ENCODE data around the gene PAX8. TPM values are rescaled to one million over a fixed set of nuclear protein-coding genes. Genes with fewer than 3 reads are reported as not detected.

The PAX8 gene
- total RNA-seq, 1 experiment from 2014 or later = 7.5 TPM

DNA sequence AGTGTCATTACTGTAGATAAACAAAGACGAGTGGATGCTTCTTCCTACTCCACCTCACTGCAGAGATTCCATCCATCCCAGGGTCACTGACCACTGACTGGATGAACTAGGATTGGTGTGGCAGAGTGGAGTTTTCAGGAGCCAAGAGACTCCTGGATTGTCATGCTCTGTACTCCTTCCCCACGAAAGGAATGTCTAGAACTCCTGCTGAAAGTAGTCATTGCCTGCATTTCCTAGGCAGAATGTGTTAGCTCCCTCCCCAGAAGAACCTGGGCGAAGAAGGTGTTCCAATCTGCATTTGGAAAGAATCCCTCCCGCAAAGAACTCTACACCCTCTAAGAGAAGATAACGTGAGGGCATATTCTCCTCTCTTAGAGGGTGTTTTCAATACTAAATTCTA lies 6.2 kb downstream of the PAX8 start:
- POLR2A ChIA-PET = no interaction called here
- intact Hi-C loops (cut with micrococcal nuclease; ENCODE audit: unreplicated experiment) = no loop called here
- Mint-ChIP-seq H3K9me3 (ENCODE audit: unreplicated experiment) (no peaks in the 10 kb centered on the region), H3K4me1 (ENCODE audit: low read depth, unreplicated experiment) (no peaks in the 10 kb centered on the region), H3K27me3 (ENCODE audit: insufficient read depth, unreplicated experiment) (no peaks in the 10 kb centered on the region), H3K4me3 (ENCODE audit: unreplicated experiment) (no peak overlapping the region), H3K27ac (ENCODE audit: unreplicated experiment) (no peak overlapping the region), H3K36me3 (ENCODE audit: insufficient read depth, unreplicated experiment) (no peaks in the 10 kb centered on the region)
- TF ChIP-seq, protein P1, sequence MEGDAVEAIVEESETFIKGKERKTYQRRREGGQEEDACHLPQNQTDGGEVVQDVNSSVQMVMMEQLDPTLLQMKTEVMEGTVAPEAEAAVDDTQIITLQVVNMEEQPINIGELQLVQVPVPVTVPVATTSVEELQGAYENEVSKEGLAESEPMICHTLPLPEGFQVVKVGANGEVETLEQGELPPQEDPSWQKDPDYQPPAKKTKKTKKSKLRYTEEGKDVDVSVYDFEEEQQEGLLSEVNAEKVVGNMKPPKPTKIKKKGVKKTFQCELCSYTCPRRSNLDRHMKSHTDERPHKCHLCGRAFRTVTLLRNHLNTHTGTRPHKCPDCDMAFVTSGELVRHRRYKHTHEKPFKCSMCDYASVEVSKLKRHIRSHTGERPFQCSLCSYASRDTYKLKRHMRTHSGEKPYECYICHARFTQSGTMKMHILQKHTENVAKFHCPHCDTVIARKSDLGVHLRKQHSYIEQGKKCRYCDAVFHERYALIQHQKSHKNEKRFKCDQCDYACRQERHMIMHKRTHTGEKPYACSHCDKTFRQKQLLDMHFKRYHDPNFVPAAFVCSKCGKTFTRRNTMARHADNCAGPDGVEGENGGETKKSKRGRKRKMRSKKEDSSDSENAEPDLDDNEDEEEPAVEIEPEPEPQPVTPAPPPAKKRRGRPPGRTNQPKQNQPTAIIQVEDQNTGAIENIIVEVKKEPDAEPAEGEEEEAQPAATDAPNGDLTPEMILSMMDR (IDR thresholded peaks at IDR 0.05; ENCODE audit: insufficient read depth in 1 of 2, low read depth in 1 of 2, low read length in 1 of 2, severe bottlenecking in 1 of 2, unreplicated experiment in 1 of 2) = no peak
- CTCF ChIA-PET = interaction anchor here (1.2 to 1.3 kb wide), 2 partner anchors 10 to 23 kb away, joined by 3 read pairs; no protein-coding TSS in a partner anchor
- no peaks in the 10 kb centered on the region for H3K27me3 ChIP-seq (replicated peaks; ENCODE audit: control insufficient read depth, insufficient read depth, low read length)
- DNase-seq = no peak
- no peaks in the 10 kb centered on the region for H3K4me1 ChIP-seq
- BruUV-seq (replicated peaks) = no TSS peak
- no peak overlapping the region for H3K4me3 ChIP-seq (ENCODE audit: low read depth, low read length)
- H3K9me3 ChIP-seq = no peaks in the 10 kb centered on the region
- H3K36me3 ChIP-seq (ENCODE audit: control insufficient read depth, insufficient read depth, low read length) = no peaks in the 10 kb centered on the region

- H3K4me1 ChIP-seq = no peaks in the 10 kb centered on the region
- H3K27me3 Mint-ChIP-seq (ENCODE audit: insufficient read depth, unreplicated experiment) = no peaks in the 10 kb centered on the region
- H3K4me3 ChIP-seq (ENCODE audit: low read depth, low read length) = no peak overlapping the region
- BruUV-seq (replicated peaks) = no TSS peak
- H3K36me3 Mint-ChIP-seq (ENCODE audit: insufficient read depth, unreplicated experiment) = no peaks in the 10 kb centered on the region
- TF ChIP-seq, protein P1 (IDR thresholded peaks at IDR 0.05; ENCODE audit: insufficient read depth in 1 of 2, low read depth in 1 of 2, low read length in 1 of 2, severe bottlenecking in 1 of 2, unreplicated experiment in 1 of 2) = no peak
- no peak overlapping the region for H3K27ac Mint-ChIP-seq (ENCODE audit: unreplicated experiment)
- no peaks in the 10 kb centered on the region for H3K4me1 Mint-ChIP-seq (ENCODE audit: low read depth, unreplicated experiment)
- no peaks in the 10 kb centered on the region; the same call in 1 of the 2 replicates for H3K36me3 ChIP-seq (ENCODE audit: control insufficient read depth, insufficient read depth, low read length)
- CTCF ChIA-PET = no interaction called here
- no peaks in the 10 kb centered on the region for H3K27me3 ChIP-seq (replicated peaks; ENCODE audit: control insufficient read depth, insufficient read depth, low read length)
- no peaks in the 10 kb centered on the region for H3K9me3 Mint-ChIP-seq (ENCODE audit: unreplicated experiment)
- no peak overlapping the region for H3K4me3 Mint-ChIP-seq (ENCODE audit: unreplicated experiment)
- H3K9me3 ChIP-seq = no peaks in the 10 kb centered on the region
- DNase-seq = no peak
- intact Hi-C loops (cut with micrococcal nuclease; ENCODE audit: unreplicated experiment) = no loop called here
- POLR2A ChIA-PET = no interaction called here
These were observed 9.9 kb downstream of the PAX8 start for GRCh38 chr2:113268621-113269360.

DNA sequence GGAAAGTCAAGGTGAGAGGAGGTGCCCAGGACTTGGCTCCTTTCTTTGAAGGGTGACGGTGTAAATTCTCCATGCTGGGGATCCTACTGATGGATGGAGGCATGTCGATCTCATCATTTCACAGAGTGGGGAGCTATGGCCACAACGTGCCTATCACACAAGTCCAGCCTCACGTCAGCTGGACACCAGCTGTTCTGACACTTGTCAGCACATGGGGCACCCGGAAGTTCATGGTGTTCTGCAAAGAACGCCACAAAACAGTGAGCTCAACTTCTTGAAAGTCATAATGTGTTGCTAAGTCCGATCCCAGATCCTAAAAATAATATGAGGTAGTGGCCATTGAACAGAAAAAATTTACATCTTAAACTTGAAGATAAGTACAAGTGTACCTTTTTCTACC lies 12.3 kb downstream of the PAX8 start:
- TF ChIP-seq, protein P1 (IDR thresholded peaks at IDR 0.05; ENCODE audit: insufficient read depth in 1 of 2, low read depth in 1 of 2, low read length in 1 of 2, severe bottlenecking in 1 of 2, unreplicated experiment in 1 of 2) = no peak
- H3K9me3 Mint-ChIP-seq (ENCODE audit: unreplicated experiment) = no peaks in the 10 kb centered on the region
- Histone ChIP-seq H3K9me3 (no peaks in the 10 kb centered on the region), H3K27me3 (replicated peaks; ENCODE audit: control insufficient read depth, insufficient read depth, low read length) (no peaks in the 10 kb centered on the region), H3K4me1 (no peaks in the 10 kb centered on the region), H3K36me3 (ENCODE audit: control insufficient read depth, insufficient read depth, low read length) (no peaks in the 10 kb centered on the region; the same call in 1 of the 2 replicates), H3K4me3 (ENCODE audit: low read depth, low read length) (no peak overlapping the region)
- ChIA-PET POLR2A (no interaction called here), CTCF (no interaction called here)
- no peaks in the 10 kb centered on the region for H3K27me3 Mint-ChIP-seq (ENCODE audit: insufficient read depth, unreplicated experiment)
- no peak for DNase-seq
- no peaks in the 10 kb centered on the region for H3K4me1 Mint-ChIP-seq (ENCODE audit: low read depth, unreplicated experiment)
- intact Hi-C loops (cut with micrococcal nuclease; ENCODE audit: unreplicated experiment) = no loop called here
- no TSS peak for BruUV-seq (replicated peaks)
- no peaks in the 10 kb centered on the region for H3K36me3 Mint-ChIP-seq (ENCODE audit: insufficient read depth, unreplicated experiment)
- H3K4me3 Mint-ChIP-seq (ENCODE audit: unreplicated experiment) = no peak overlapping the region
- no peak overlapping the region for H3K27ac Mint-ChIP-seq (ENCODE audit: unreplicated experiment)

All from Caco-2 (cell line).